C4-2B (cell line): ENCODE data around the gene MIGA1.

Experiments
- H3K27ac ChIP-seq: fragments of 450-650 bp; 2 replicates; pipeline ENCODE4 v1.5.1; 2017
- CTCF ChIP-seq: fragments of 450-650 bp; conservative IDR thresholded peaks from 2 replicates; pipeline ENCODE4 v1.5.1; 2017; ENCODE audit warnings: mild to moderate bottlenecking
- ZFX ChIP-seq: fragments of 450-650 bp; IDR thresholded peaks from 2 replicates; pipeline ENCODE4 v1.6.1; 2017

Gene MIGA1

GRCh38 chr1:77832901-77833300 is 53.5 kb downstream of the MIGA1 start:
- TF ChIP-seq CTCF (no peak), ZFX (no peak)
- H3K27ac ChIP-seq = no peak overlapping the region

DNA sequence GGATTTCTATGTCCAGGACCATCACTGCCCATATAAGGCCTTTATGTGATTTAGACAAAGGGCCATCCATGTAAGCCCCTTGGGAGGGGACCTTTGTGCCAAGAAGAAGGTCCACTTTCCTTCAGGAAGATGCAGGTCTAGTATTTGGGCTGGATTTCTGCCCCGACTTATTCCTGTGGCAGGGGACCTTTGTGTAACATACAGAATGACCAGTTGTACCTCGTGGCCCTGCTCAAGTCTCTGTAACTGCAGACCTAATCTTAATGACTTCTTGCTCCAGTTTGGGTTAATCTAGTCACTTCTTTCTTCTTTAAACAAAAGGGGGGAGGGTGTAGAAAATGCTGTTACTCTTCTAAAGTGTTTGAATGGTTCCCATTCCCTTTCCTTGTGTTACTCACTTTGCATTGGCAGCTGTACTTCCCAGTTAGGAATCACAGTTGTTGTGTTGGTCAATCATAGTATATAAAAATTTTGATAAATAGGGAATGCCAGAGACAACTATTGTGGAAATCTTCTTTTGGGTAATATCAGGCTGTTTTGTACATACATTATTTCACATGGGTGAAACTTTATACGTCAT is 54.2 kb downstream of the MIGA1 start:
- TF ChIP-seq CTCF = no peak
- TF ChIP-seq ZFX = no peak
- H3K27ac ChIP-seq = no peak overlapping the region

DNA sequence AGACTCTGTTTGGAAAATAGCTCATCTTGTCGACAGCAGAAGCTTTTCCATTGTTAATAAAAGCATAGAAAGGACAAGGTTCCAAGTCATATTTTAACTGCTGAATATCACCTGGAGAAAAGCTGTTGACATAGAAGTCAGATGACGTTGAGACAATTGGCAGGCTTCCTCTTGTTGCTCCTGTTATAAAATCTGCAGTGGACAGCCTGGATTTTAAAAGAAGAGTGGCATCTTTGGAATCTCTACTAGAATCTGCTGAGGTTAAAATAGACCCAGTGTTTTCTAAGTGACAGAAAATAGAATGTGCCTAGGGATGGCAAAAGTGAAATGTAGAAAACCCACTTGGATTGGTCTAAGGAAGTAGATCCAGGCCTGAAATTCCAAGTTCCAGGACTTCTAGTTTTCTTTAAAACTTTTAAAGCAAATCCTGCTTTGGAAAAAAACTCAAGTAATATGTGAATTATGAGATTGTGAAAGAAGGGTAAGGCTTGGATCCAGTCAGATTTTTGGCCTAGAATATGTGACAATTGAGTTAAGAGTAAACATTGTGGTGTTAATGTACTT is 55.4 kb downstream of the MIGA1 start:
- H3K27ac ChIP-seq = no peak overlapping the region
- TF ChIP-seq ZFX (no peak), CTCF (no peak)

GRCh38 chr1:77841574-77841973 is 62.1 kb downstream of the MIGA1 start:
- no peak for TF ChIP-seq ZFX
- TF ChIP-seq CTCF = no peak
- H3K27ac ChIP-seq = no peak overlapping the region

- no peak for TF ChIP-seq ZFX
- no peak for TF ChIP-seq CTCF
- H3K27ac ChIP-seq = no peak overlapping the region
Observed at GRCh38 chr1:77845951-77846350, 66.5 kb downstream of the MIGA1 start.

DNA sequence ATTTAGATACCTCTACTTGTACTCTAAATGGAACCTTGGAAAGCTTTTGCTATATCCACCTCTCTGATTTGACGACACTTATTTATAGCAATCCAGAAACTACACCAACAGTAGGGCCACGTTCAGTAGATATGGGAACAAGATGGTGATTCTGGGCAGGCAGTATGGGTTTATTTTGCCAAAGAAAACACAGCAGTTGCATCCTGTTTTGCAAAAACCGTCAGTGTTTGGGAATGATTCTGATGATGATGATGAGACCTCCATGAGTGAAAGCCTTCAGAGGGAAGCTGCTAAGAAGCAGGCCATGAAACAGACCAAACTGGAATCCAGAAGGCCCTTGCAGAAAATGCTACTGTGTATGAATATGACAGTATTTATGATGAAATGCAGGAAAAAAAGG is 67.5 kb downstream of the MIGA1 start:
- no peak overlapping the region for H3K27ac ChIP-seq
- TF ChIP-seq CTCF (no peak), ZFX (no peak)

- H3K27ac ChIP-seq = no peak overlapping the region
- TF ChIP-seq CTCF (no peak), ZFX (no peak)
Observed at GRCh38 chr1:77847621-77848080, 68.2 kb downstream of the MIGA1 start.
